ENCODE results near the gene KCTD8.

KCTD8 gene

GRCh38 chr4:44448521-44449461 lies at the start of gene KCTD8:
Gene KCTD8 (minus strand): TSS chr4:44448809.
- DNase-seq = peak; percentile 34

GRCh38 chr4:44494810-44495701 lies 46.4 kb upstream of the KCTD8 start:
- DNase-seq = no peak

DNA sequence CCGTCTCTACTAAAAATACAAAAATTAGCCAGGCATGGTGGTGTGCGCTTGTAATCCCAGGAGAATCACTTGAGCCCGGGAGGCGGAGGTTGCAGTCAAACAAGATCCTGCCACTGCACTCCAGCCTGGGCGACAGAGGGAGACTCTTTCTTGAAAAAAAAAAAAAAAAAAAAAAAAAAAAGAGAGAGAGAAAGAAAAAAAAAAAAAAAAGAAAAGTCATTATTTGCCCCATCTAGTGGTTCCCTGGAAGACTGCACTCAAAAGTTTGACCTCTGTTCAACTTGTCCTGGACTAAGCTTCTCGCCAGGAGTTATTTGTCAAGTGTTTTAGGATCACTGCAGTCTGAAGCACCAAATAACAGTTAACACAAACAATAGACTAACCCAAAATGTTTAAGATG lies 45.3 kb upstream of the KCTD8 start:
- DNase-seq = no peak

GRCh38 chr4:44487341-44487740 lies 38.7 kb upstream of the KCTD8 start:
- no peak for DNase-seq

DNA sequence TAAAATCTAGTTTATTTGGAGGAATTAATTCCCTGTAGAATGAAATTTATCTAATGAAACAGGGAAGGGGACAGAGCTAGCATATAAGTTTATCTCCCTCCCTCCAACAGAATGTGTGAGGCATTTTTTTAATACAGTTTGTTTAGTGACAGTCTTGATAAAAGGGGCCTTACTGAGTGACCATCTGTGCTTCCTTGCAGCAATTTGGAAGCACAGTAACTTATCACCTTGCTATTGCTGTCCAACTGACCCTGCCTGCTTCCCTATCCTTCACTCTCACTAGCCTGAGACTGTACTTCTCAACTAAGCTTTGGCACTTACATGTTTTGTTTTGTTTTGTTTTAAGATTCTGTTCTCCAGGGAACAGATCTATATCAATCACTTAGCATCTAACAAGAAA lies 31.1 kb upstream of the KCTD8 start:
- DNase-seq = no peak

DNA sequence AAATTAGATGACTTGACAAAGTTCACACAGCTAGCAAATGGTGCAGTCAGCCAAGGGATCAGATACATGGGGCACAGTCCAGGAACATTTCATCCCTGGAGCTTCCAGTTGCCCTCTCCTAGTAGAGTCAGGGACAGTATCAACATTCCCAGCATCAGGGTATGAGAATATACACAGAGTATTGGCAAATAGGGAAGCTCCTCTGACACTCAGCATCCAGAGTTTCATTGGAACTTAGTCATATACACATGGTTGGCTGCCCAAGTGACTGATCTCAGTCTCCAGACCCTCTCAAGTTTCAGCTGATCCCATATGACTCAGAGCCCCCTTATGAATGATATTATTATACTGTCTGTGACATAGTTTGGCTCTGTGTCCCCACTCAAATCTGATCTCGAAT lies 13.7 kb upstream of the KCTD8 start:
- DNase-seq = no peak

GRCh38 chr4:44447563-44448504 lies 775 bp downstream of the KCTD8 start:
- DNase-seq = no peak

GRCh38 chr4:44446801-44447562 lies 1.6 kb downstream of the KCTD8 start:
- no peak for DNase-seq

GRCh38 chr4:44446191-44446590 lies 2.4 kb downstream of the KCTD8 start:
- DNase-seq = no peak

- no peak for DNase-seq
These were observed 9.9 kb downstream of the KCTD8 start for GRCh38 chr4:44438687-44439086.

DNA sequence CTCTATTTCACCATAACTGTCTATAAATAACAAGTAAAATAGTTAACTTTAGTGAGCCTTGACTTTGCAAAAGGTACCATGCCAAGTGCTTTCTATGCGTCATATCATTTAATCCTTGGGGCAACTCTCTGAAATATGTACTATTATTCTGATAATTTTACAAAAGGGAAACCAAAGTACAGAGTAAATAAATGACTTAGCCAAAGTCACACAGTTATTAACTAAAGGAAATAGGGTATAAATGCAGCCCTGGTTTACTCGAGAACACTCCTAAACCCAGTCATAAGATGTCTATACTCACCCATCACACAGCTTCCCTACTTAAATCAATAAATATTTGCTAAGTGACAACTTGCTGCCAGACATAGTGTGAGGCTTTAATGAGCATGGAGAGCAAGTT lies 14.4 kb downstream of the KCTD8 start:
- DNase-seq = no peak

DNA sequence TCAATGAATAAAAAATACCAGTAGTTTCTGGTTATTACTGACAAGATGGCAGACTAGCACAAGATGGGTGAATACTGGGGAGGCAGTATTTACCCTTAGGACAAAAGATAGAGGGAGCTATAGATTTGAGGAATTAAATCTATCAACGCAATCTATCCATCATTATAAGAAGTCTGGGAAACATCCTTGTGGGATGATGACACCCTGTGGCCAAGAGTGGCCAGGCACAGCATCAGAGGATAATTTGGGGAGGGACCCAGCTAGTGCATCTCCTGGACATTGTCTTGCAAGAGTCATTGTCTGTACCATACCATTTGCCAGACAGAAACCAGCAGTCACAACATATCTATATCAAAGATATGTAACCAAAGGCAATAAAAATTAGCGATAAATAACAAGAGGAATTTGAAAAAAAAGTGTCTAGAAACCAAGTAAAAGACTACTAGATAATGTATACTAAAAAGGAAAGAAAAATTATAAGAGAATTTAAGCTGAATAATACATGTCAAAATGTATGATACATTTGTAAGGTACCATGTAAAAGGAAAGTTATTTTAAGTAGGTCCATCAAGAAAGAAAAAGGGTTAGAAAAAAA lies 22.9 kb downstream of the KCTD8 start:
- DNase-seq = peak; percentile 24

- no peak for DNase-seq
These were observed 25.7 kb downstream of the KCTD8 start for GRCh38 chr4:44422912-44423311.

DNA sequence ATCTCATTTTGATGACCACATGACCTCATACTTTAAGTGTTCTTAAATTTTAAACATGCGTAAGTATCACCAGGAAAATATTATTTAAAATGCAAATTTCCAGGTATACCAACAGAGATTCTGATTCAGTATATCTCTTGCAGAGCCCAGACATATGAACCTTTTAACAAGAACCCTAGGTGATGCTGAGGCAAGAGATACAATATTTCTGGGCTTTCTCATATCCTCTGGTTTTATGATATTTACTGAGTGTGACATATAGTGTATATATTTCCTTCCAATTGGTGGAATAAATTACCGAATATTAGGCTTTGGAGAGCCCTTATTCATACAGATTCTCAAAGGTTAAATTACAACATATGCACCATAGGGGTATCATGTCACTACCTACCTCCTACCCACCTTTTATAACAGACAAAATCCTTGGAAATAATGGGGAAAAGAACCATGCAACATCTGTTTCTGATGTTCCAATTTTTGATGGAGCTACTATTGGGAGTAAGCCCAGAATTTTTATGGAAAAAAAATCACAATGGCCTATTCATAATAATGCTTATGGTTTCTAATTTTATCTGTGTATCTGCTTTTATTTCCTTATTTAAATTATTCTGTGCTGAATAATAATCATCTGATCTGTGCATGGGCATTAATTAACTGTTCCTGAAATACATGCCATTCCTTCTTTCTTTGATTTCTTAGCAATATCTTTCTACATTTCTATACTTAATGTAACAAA lies 27.1 kb downstream of the KCTD8 start:
- no peak for DNase-seq

DNA sequence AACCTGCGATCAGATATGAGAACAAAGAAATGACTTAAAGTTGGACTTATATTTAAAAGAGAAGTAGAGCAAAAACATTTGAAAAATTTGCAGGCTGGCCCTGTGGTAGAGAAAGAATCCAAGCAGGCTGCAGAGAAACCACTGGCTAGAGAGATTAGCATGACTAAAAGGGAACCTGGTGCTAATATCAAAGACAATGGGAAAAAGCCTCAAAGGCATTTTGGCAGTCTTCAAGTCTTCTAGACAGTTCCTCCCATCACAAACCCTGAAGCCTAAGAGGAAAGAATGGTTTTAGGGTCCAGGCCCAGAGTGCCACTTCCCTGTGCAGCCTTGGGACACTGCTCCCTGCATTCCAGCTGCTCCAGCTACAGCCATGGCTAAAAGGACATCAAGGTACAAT lies 33.4 kb downstream of the KCTD8 start:
- DNase-seq = no peak

GRCh38 chr4:44368413-44369167 lies 80.0 kb downstream of the KCTD8 start:
- DNase-seq = no peak

- DNase-seq = no peak
These were observed 94.4 kb downstream of the KCTD8 start for GRCh38 chr4:44354172-44354571.

- DNase-seq = no peak
These were observed 97.5 kb downstream of the KCTD8 start for GRCh38 chr4:44351069-44351468.

- no peak for DNase-seq
These were observed 105.8 kb downstream of the KCTD8 start for GRCh38 chr4:44342800-44343199.

GRCh38 chr4:44326741-44327140 lies 121.9 kb downstream of the KCTD8 start:
- no peak for DNase-seq

Measured in NCI-H748 treated with DMSO at 0.1 percent for 48 hours (cell line).